SK-N-SH (cell line): Measurements from ENCODE around the gene PAGE2. TPM values are rescaled to one million over a fixed set of nuclear protein-coding genes. Genes with fewer than 3 reads are reported as not detected.
A peak's percentile ranks its signal among the peaks of the same experiment; 100 is the strongest.
"Not testable (repeated sequence)": the region's sequence is repeated elsewhere in the genome, so short reads cannot be mapped to it uniquely, and the experiment has no call there.

ENCODE experiments used
- CTCF ChIA-PET: fragments of 300-600, 350-600 bp; formaldehyde crosslinking; extraction: SDS; loops from one replicate; lab custom pipeline; 2021; lab: Yijun Ruan, JAX
- POLR2A ChIA-PET: fragments of 350-600 bp; sonication (Branson Sonifier 250); formaldehyde crosslinking; extraction: SDS; loops from one replicate; lab custom pipeline; 2020; ENCODE audit warnings: antibody characterized with exemption, inconsistent platforms; lab: Yijun Ruan, JAX
- DNase-seq: peaks from one replicate; pipeline ENCODE4 v3.0.0; 2012
- H2AFZ ChIP-seq: fragments of 200-600 bp; sonication (generic); 2 replicates; pipeline ENCODE4 v1.8.1; 2016; ENCODE audit warnings: antibody characterized with exemption, mild to moderate bottlenecking, low read depth
- H3F3A ChIP-seq: fragments of 200-600 bp; sonication (generic); replicated peaks from 2 replicates; pipeline ENCODE3; 2016; ENCODE audit warnings: antibody characterized with exemption, mild to moderate bottlenecking; ENCODE audit not compliant: insufficient read depth
- H3K27ac ChIP-seq, 2 experiments: fragments of 200-500 bp in 1 of 2; fragments of 200-600 bp in 1 of 2; sonication (Bioruptor generic) in 1 of 2; sonication (generic), shearing (Covaris generic) in 1 of 2; 2 replicates each; pipeline versions ENCODE4 v1.5.1 to v1.6.1; 2014 to 2016; ENCODE audit warnings: low read depth in 2 of 2, inconsistent platforms in 1 of 2, low read length in 1 of 2, mild to moderate bottlenecking in 1 of 2, mixed read lengths in 1 of 2
- H3K27me3 ChIP-seq: fragments of 200-600 bp; sonication (generic), shearing (Covaris generic); 2 replicates; pipeline ENCODE4 v1.6.1; 2016; ENCODE audit warnings: mixed run types; ENCODE audit not compliant: insufficient read depth
- H3K36me3 ChIP-seq, 2 experiments: fragments of 200-500 bp in 1 of 2; fragments of 200-600 bp in 1 of 2; sonication (Bioruptor generic) in 1 of 2; sonication (generic) in 1 of 2; replicated peaks in 1 of 2; 2 replicates each; pipeline versions ENCODE3 to v1.5.1; 2014 to 2016; ENCODE audit warnings: low read length in 1 of 2, mild to moderate bottlenecking in 1 of 2; ENCODE audit not compliant: insufficient read depth in 2 of 2, control insufficient read depth in 1 of 2
- H3K4me1 ChIP-seq, 2 experiments: fragments of 200-500 bp in 1 of 2; fragments of 200-600 bp in 1 of 2; sonication (Bioruptor generic) in 1 of 2; sonication (generic), shearing (Covaris generic) in 1 of 2; 2 replicates each; pipeline versions ENCODE4 v1.5.1 to v1.6.1; 2014 to 2016; ENCODE audit warnings: low read depth in 1 of 2, low read length in 1 of 2, mixed run types in 1 of 2; ENCODE audit not compliant: insufficient read depth in 2 of 2, control insufficient read depth in 1 of 2
- H3K4me2 ChIP-seq: fragments of 200-600 bp; sonication (generic), shearing (Covaris generic); 2 replicates; pipeline ENCODE4 v1.6.1; 2017; ENCODE audit warnings: mixed run types
- H3K4me3 ChIP-seq, 2 experiments: fragments of 200-500 bp in 1 of 2; fragments of 200-600 bp in 1 of 2; sonication (Bioruptor generic) in 1 of 2; sonication (generic), shearing (Covaris generic) in 1 of 2; 2 replicates each; pipeline versions ENCODE4 v1.5.1 to v1.8.1; 2014 to 2016; ENCODE audit warnings: low read depth in 2 of 2, inconsistent platforms in 1 of 2, low read length in 1 of 2, mild to moderate bottlenecking in 1 of 2, mixed read lengths in 1 of 2, moderate library complexity in 1 of 2
- H3K79me2 ChIP-seq: fragments of 200-600 bp; sonication (generic); 2 replicates; pipeline ENCODE4 v1.8.1; 2017; ENCODE audit warnings: mild to moderate bottlenecking; ENCODE audit not compliant: insufficient read depth
- H3K9ac ChIP-seq: fragments of 200-600 bp; sonication (generic); 2 replicates; pipeline ENCODE4 v1.6.1; 2017; ENCODE audit warnings: mixed run types
- H3K9me2 ChIP-seq: fragments of 200-600 bp; sonication (generic); 2 replicates; pipeline ENCODE4 v1.6.1; 2017; ENCODE audit warnings: mixed run types
- H3K9me3 ChIP-seq: fragments of 200-600 bp; sonication (generic); 2 replicates; pipeline ENCODE4 v1.6.1; 2017; ENCODE audit warnings: mixed run types, mild to moderate bottlenecking, moderate library complexity
- H4K20me1 ChIP-seq: fragments of 200-600 bp; sonication (generic); 2 replicates; pipeline ENCODE4 v1.6.1; 2017; ENCODE audit warnings: mild to moderate bottlenecking, mixed run types; ENCODE audit not compliant: insufficient read depth
- RAD21 ChIP-seq: IDR thresholded peaks from 2 replicates; pipeline ENCODE4 v1.6.1; 2012; ENCODE audit warnings: mild to moderate bottlenecking, low read length
- SMC3 ChIP-seq: IDR thresholded peaks from 2 replicates; pipeline ENCODE4 v1.6.1; 2012; ENCODE audit warnings: low read depth, low read length, improper control_type of control experiment
- WGBS: methylation state at CpG from one replicate; pipeline ENCODE4 v1.1.6; 2017; ENCODE audit warnings: low lambda C conversion rate; 5-methylcytosine and 5-hydroxymethylcytosine counted together
- polyA plus RNA-seq, 3 experiments: library from polyadenylated mRNA; depleted of rRNA; stranded (reverse); fragments of >200 nt; gene quantifications; 2 replicates each; pipeline ENCODE4 v1.2.3, GENCODE V29; 2012
- TF ChIP-seq, protein P1 (sequence below): IDR thresholded peaks from 2 replicates; pipeline ENCODE4 v1.4.0; 2012; ENCODE audit warnings: low read depth, borderline replicate concordance
- TF ChIP-seq, protein P2 (sequence below): fragments of 200-600 bp; sonication (generic); IDR thresholded peaks from 2 replicates; pipeline ENCODE4 v1.6.1; 2017; ENCODE audit warnings: antibody characterized with exemption, mild to moderate bottlenecking, moderate library complexity

The PAGE2 gene
- polyA plus RNA-seq, 1 of the 3 experiments (the other 2 are of a cell fraction): 4.2 TPM

DNA sequence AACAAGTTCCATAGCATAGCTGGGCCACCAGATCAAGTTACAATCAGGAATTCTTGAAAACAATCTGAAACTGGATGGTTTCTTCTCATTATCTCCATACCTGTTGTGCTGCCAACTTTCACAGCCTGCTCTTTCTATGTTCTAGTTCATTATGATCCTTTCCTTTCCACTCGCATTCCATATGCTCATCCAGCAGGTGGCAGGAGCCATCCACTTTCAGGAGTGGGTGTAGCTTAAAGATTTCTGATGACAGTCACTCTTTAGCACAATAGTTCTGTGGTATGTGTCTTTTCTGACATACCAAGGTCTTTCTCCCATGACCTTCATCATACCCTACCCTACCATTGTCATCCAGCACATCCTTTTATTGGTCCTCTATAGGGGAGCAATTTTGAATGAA lies 46.4 kb downstream of the PAGE2 start:
- Histone ChIP-seq H3K4me2 (no peak overlapping the region), H4K20me1 (no peaks in the 10 kb centered on the region), H3K9me2 (no peaks in the 10 kb centered on the region), H3K9me3 (no peaks in the 10 kb centered on the region), H3K27ac (no peak overlapping the region), H3K27me3 (peaks cover 7% of the 10 kb centered on the region; the same call in 1 of the 2 replicates), H3K4me3 (no peak overlapping the region), H2AFZ (no peak overlapping the region), H3K9ac (no peak overlapping the region), H3K36me3 (no peaks in the 10 kb centered on the region), H3F3A (no peaks in the 10 kb centered on the region), H3K79me2 (no peaks in the 10 kb centered on the region), H3K4me1 (no peaks in the 10 kb centered on the region)
- DNase-seq: peak; percentile 41
- ChIA-PET POLR2A (no interaction called here), CTCF (interaction anchor here (0.6 to 1.9 kb wide), 15 partner anchors 10 to 1594 kb away, joined by 3 to 22 read pairs (median 4); partner anchors contain the start of genes NBDY and RRAGB)
- 0% methylated on average over 1 of the region's 1 CpG for WGBS
- TF ChIP-seq SMC3: peak; percentile 63
- TF ChIP-seq, protein P1, sequence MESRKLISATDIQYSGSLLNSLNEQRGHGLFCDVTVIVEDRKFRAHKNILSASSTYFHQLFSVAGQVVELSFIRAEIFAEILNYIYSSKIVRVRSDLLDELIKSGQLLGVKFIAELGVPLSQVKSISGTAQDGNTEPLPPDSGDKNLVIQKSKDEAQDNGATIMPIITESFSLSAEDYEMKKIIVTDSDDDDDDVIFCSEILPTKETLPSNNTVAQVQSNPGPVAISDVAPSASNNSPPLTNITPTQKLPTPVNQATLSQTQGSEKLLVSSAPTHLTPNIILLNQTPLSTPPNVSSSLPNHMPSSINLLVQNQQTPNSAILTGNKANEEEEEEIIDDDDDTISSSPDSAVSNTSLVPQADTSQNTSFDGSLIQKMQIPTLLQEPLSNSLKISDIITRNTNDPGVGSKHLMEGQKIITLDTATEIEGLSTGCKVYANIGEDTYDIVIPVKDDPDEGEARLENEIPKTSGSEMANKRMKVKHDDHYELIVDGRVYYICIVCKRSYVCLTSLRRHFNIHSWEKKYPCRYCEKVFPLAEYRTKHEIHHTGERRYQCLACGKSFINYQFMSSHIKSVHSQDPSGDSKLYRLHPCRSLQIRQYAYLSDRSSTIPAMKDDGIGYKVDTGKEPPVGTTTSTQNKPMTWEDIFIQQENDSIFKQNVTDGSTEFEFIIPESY: no peak
- TF ChIP-seq, protein P2, sequence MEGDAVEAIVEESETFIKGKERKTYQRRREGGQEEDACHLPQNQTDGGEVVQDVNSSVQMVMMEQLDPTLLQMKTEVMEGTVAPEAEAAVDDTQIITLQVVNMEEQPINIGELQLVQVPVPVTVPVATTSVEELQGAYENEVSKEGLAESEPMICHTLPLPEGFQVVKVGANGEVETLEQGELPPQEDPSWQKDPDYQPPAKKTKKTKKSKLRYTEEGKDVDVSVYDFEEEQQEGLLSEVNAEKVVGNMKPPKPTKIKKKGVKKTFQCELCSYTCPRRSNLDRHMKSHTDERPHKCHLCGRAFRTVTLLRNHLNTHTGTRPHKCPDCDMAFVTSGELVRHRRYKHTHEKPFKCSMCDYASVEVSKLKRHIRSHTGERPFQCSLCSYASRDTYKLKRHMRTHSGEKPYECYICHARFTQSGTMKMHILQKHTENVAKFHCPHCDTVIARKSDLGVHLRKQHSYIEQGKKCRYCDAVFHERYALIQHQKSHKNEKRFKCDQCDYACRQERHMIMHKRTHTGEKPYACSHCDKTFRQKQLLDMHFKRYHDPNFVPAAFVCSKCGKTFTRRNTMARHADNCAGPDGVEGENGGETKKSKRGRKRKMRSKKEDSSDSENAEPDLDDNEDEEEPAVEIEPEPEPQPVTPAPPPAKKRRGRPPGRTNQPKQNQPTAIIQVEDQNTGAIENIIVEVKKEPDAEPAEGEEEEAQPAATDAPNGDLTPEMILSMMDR: peak; percentile 65
- TF ChIP-seq RAD21: peak; percentile 81

DNA sequence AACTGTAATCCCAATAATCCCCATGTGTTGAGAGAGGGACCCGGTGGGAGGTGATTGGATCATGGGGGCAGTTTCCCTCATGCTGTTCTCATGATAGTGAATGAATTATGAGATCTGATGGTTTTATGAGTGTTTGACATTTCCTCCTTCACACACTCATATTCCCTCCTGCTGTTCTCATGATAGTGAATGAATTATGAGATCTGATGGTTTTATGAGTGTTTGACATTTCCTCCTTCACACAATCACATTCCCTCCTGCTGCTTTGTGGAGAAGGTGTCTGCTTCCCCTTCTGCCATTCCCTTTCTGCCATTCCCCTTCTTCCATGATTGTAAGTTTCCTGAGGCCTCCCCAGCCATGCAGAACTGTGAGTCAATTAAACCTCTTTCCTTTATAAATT lies 52.0 kb downstream of the PAGE2 start:
- H3K9me3 ChIP-seq, H3F3A ChIP-seq, H3K27me3 ChIP-seq, H3K27ac ChIP-seq, POLR2A ChIA-PET, CTCF ChIA-PET, H3K4me2 ChIP-seq, H3K79me2 ChIP-seq, H3K4me1 ChIP-seq, H2AFZ ChIP-seq, H3K9ac ChIP-seq, H4K20me1 ChIP-seq, H3K36me3 ChIP-seq, H3K4me3 ChIP-seq, DNase-seq, H3K9me2 ChIP-seq: not testable (repeated sequence)
- WGBS: 90% methylated on average over 1 of the region's 1 CpG

Other genes starting within 250 kb of the PAGE2 start
- 59.1 and 70.0 TPM in 2 replicates for gene TRO, start 168.2 kb upstream of the PAGE2 start, polyA plus RNA-seq (2012; rRNA removed)
- gene PFKFB1, start 94.8 kb upstream of the PAGE2 start, polyA plus RNA-seq (2012; rRNA removed): 0.12 and 0.15 TPM in 2 replicates
- 23.5 and 26.9 TPM in 2 replicates for gene APEX2, start 88.7 kb upstream of the PAGE2 start, polyA plus RNA-seq (2012; rRNA removed)
- not detected in 2 replicates for gene ALAS2, start 58.0 kb upstream of the PAGE2 start, polyA plus RNA-seq (2012; rRNA removed)
- gene PAGE2B, start 14.0 kb upstream of the PAGE2 start, polyA plus RNA-seq (2012; rRNA removed): 0.31 TPM in 1 of 2 replicates, not detected in the other
- 5.1 and 7.1 TPM in 2 replicates for gene PAGE5, start 131.3 kb downstream of the PAGE2 start, polyA plus RNA-seq (2012; rRNA removed)
- gene PAGE3, start 175.9 kb downstream of the PAGE2 start, polyA plus RNA-seq (2012; rRNA removed): not detected in 2 replicates